Keratinocyte (primary cell): Measurements from ENCODE around the gene UBE2L5.

Experiments used
- EZH2 ChIP-seq: IDR thresholded peaks from one replicate; pipeline ENCODE4 v1.6.1; 2012; ENCODE audit warnings: inconsistent platforms, mild to moderate bottlenecking, low read length, moderate library complexity
- TF ChIP-seq, protein P1 (sequence below), 3 experiments: IDR thresholded peaks in 1 of 3; conservative IDR thresholded peaks in 1 of 3; optimal IDR thresholded peaks in 1 of 3; 2 replicates in 2 of 3; 3 replicates in 1 of 3; pipeline versions ENCODE3 to v1.5.1; 2011; ENCODE audit warnings: low read length in 3 of 3, mild to moderate bottlenecking in 3 of 3, moderate library complexity in 2 of 3, control low read depth in 1 of 3, inconsistent platforms in 1 of 3; ENCODE audit not compliant: insufficient read depth in 2 of 3; ENCODE audit errors: extremely low read depth in 1 of 3

GRCh38 chr13:30418717-30419459 is 3.4 kb upstream of the UBE2L5 start:
- TF ChIP-seq, protein P1, sequence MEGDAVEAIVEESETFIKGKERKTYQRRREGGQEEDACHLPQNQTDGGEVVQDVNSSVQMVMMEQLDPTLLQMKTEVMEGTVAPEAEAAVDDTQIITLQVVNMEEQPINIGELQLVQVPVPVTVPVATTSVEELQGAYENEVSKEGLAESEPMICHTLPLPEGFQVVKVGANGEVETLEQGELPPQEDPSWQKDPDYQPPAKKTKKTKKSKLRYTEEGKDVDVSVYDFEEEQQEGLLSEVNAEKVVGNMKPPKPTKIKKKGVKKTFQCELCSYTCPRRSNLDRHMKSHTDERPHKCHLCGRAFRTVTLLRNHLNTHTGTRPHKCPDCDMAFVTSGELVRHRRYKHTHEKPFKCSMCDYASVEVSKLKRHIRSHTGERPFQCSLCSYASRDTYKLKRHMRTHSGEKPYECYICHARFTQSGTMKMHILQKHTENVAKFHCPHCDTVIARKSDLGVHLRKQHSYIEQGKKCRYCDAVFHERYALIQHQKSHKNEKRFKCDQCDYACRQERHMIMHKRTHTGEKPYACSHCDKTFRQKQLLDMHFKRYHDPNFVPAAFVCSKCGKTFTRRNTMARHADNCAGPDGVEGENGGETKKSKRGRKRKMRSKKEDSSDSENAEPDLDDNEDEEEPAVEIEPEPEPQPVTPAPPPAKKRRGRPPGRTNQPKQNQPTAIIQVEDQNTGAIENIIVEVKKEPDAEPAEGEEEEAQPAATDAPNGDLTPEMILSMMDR (optimal IDR thresholded peaks at IDR 0.05 in 1 of 3, IDR thresholded peaks at IDR 0.05 in 1 of 3, conservative IDR thresholded peaks at IDR 0.05 in 1 of 3; ENCODE audit: extremely low read depth in 1 of 3, insufficient read depth in 2 of 3, low read length in 3 of 3), result no peak
- no peak for TF ChIP-seq EZH2
